Brain microvascular endothelial cell (primary cell): ENCODE results near the gene PLAC1.

Source experiments
- DNase-seq: peaks from one replicate; pipeline ENCODE4 v3.0.0-alpha.2; 2020
- H3K27ac ChIP-seq: fragments of 250-450 bp; sonication (Bioruptor Pico); 2 replicates; pipeline ENCODE4 v1.5.1; 2020; ENCODE audit warnings: mild to moderate bottlenecking, moderate library complexity
- H3K27me3 ChIP-seq: fragments of 250-450 bp; sonication (Bioruptor Pico); replicated peaks from 2 replicates; pipeline ENCODE4 v1.5.1; 2020; ENCODE audit warnings: mild to moderate bottlenecking
- H3K36me3 ChIP-seq: fragments of 250-450 bp; sonication (Bioruptor Pico); replicated peaks from 2 replicates; pipeline ENCODE4 v1.5.1; 2020; ENCODE audit warnings: mild to moderate bottlenecking
- H3K4me3 ChIP-seq: 2 replicates; pipeline ENCODE4 v1.5.1; 2011; ENCODE audit warnings: low read depth, mild to moderate bottlenecking, control low read depth, low read length, moderate library complexity
- CTCF ChIP-seq: IDR thresholded peaks from 2 replicates; pipeline ENCODE4 v1.5.1; 2011; ENCODE audit warnings: low read depth, mild to moderate bottlenecking, moderate library complexity, low read length, control low read depth, inconsistent platforms; ENCODE audit errors: missing control alignments
- in situ Hi-C: cut with HindIII; loops from 2 replicates; pipeline ENCODE4 v1.10.0; 2017; ENCODE audit warnings: low sequenced_read_pairs, low pct_ligation_motif_present

The PLAC1 gene

GRCh38 chrX:134676436-134676835, 18.2 kb upstream of the PLAC1 start:
- H3K4me3 ChIP-seq = no peak overlapping the region
- H3K27me3 ChIP-seq = no peaks in the 10 kb centered on the region
- H3K36me3 ChIP-seq = no peaks in the 10 kb centered on the region
- in situ Hi-C loops = no loop called here
- peak; percentile 78 for DNase-seq
- no peak for TF ChIP-seq CTCF
- H3K27ac ChIP-seq = peak overlapping the region; percentile 79

GRCh38 chrX:134673123-134673522, 14.9 kb upstream of the PLAC1 start:
- no peak for DNase-seq
- Histone ChIP-seq H3K27ac (no peak overlapping the region), H3K4me3 (no peak overlapping the region), H3K27me3 (no peaks in the 10 kb centered on the region), H3K36me3 (no peaks in the 10 kb centered on the region)
- no peak for TF ChIP-seq CTCF
- in situ Hi-C loops = no loop called here

- Histone ChIP-seq H3K27me3 (no peaks in the 10 kb centered on the region), H3K36me3 (no peaks in the 10 kb centered on the region), H3K4me3 (no peak overlapping the region), H3K27ac (no peak overlapping the region)
- no peak for TF ChIP-seq CTCF
- DNase-seq = no peak
- in situ Hi-C loops = no loop called here
Observed at GRCh38 chrX:134672101-134672500, 13.8 kb upstream of the PLAC1 start.

GRCh38 chrX:134671294-134671693, 13.0 kb upstream of the PLAC1 start:
- DNase-seq = no peak
- no peak overlapping the region for H3K4me3 ChIP-seq
- in situ Hi-C loops = no loop called here
- H3K27ac ChIP-seq = no peak overlapping the region
- TF ChIP-seq CTCF = no peak
- no peaks in the 10 kb centered on the region for H3K27me3 ChIP-seq
- no peaks in the 10 kb centered on the region for H3K36me3 ChIP-seq

DNA sequence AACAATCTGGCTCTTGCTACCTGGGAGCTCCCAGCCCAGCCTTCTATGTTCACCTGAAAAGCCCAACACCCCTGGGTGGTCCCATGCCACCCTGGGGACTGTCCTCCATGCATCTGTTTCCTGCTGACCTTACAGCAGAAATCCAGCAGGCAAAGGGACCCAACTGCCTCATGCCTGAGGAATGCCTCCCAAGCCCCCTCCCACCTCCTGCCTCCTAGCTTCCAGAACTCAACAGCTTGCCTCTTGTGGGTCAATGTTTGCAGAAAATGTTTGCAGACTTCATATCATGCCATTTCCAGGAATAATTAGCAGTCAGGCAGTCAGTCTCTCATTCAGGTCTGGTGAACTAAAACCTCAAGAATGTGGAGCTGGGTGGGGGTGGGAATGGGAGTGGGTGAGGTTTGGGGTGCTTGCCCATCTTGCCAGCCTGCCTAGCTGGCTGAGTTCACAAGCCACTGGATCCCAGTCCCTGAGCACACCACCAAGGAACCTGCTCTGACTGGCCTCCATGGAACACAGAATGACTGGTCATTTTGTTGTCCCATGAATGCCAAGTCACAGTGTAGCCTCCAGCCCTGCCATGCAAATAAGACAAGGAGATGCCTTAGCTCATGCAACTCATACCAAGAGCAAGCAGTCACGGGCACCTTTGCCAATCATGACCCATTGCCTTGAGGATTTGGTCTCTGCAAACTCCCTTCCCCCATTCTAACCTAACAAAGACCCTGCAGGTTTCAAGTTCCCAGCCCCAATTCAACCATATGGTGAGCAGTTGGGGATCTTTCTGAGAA, 12.1 kb upstream of the PLAC1 start:
- Histone ChIP-seq H3K27ac (peak overlapping the region; percentile 79), H3K36me3 (no peaks in the 10 kb centered on the region), H3K27me3 (no peaks in the 10 kb centered on the region), H3K4me3 (no peak overlapping the region)
- TF ChIP-seq CTCF = no peak
- DNase-seq = peak; percentile 29
- in situ Hi-C loops = no loop called here
